A549 (cell line): ENCODE results near the gene CTCFL. TPM values are rescaled to one million over a fixed set of nuclear protein-coding genes. Genes with fewer than 3 reads are reported as not detected.

Experiments
- ATAC-seq, 2 experiments: fragments of 200-7000 bp in 1 of 2; fragments of >200 bp in 1 of 2; cut with Nextera tagmentation in 1 of 2; cut with Tn5 transposase in 1 of 2; 3 replicates each; pipeline versions ENCODE4 v1.8.0 to v1.9.1; 2018 to 2020; ENCODE audit warnings: mild to moderate bottlenecking in 1 of 2, moderate library complexity in 1 of 2
- CTCF ChIA-PET: fragments of 300-600 bp; sonication (Branson Sonifier 250); formaldehyde crosslinking; extraction: SDS; loops from one replicate; lab custom pipeline; 2021; ENCODE audit warnings: antibody characterized with exemption, inconsistent platforms; lab: Yijun Ruan, JAX
- POLR2A ChIA-PET: fragments of 350-600 bp; formaldehyde crosslinking; extraction: SDS; loops from one replicate; lab custom pipeline; 2021; ENCODE audit warnings: antibody characterized with exemption, inconsistent platforms; lab: Yijun Ruan, JAX
- DNase-seq, 2 experiments: peaks; one replicate each; pipeline versions ENCODE4 v3.0.0 to v3.0.0-alpha.2; 2011 to 2016; ENCODE audit warnings: low read depth in 1 of 2, low spot score in 1 of 2
- FAIRE-seq: peaks from 2 replicates; lab custom pipeline; 2011; peaks lifted over from hg19 to GRCh38; lab: Jason Lieb, UNC
- H3K27ac ChIP-seq, 2 experiments: fragments of >200 bp; sonication (Bioruptor Twin); formaldehyde crosslinking; 3 replicates each; pipeline ENCODE4 v1.5.1; 2016 to 2017
- H3K4me1 ChIP-seq: fragments of >200 bp; sonication (Bioruptor Twin); formaldehyde crosslinking; 3 replicates; pipeline ENCODE4 v1.6.1; 2016
- H3K4me2 ChIP-seq: fragments of >200 bp; sonication (Bioruptor Twin); formaldehyde crosslinking; 3 replicates; pipeline ENCODE4 v1.6.1; 2016
- H3K4me3 ChIP-seq: fragments of >200 bp; sonication (Bioruptor Twin); formaldehyde crosslinking; 3 replicates; pipeline ENCODE4 v1.5.1; 2016
- H3K9me3 ChIP-seq: fragments of >200 bp; sonication (Bioruptor Twin); formaldehyde crosslinking; 3 replicates; pipeline ENCODE4 v1.6.1; 2016
- CBX2 ChIP-seq: fragments of 200-600 bp; sonication (generic); IDR thresholded peaks from 2 replicates; pipeline ENCODE4 v1.6.1; 2016; ENCODE audit warnings: low read depth, mild to moderate bottlenecking, borderline replicate concordance
- CEBPB ChIP-seq, 2 experiments: fragments of >200 bp in 1 of 2; sonication (Bioruptor Twin) in 1 of 2; formaldehyde crosslinking in 1 of 2; IDR thresholded peaks; 2 replicates each; pipeline ENCODE4 v1.6.1; 2012 to 2016
- CHD2 ChIP-seq: fragments of 150-350 bp; IDR thresholded peaks from 2 replicates; pipeline ENCODE4 v1.6.1; 2014; ENCODE audit warnings: low read length; ENCODE audit not compliant: partially characterized antibody
- EHMT2 ChIP-seq: fragments of 200-600 bp; sonication (generic); IDR thresholded peaks from 2 replicates; pipeline ENCODE4 v1.6.1; 2016; ENCODE audit warnings: antibody characterized with exemption, low read depth, mild to moderate bottlenecking, moderate library complexity
- EP300 ChIP-seq, 2 experiments: fragments of >200 bp; sonication (Bioruptor Twin); formaldehyde crosslinking; IDR thresholded peaks; 2 replicates in 1 of 2; 3 replicates in 1 of 2; pipeline ENCODE4 v1.6.1; 2016 to 2017
- FOXS1 ChIP-seq: fragments of 250-450 bp; sonication (Bioruptor Pico); IDR thresholded peaks from 2 replicates; pipeline ENCODE4 v1.5.0; 2020; ENCODE audit warnings: mild to moderate bottlenecking, moderate library complexity
- HEYL ChIP-seq: fragments of 250-450 bp; sonication (Bioruptor Pico); IDR thresholded peaks from 2 replicates; pipeline ENCODE4 v1.8.0; 2021; ENCODE audit warnings: mild to moderate bottlenecking, moderate library complexity
- HOXB13 ChIP-seq: fragments of 250-450 bp; sonication (Bioruptor Pico); IDR thresholded peaks from 2 replicates; pipeline ENCODE4 v1.5.0; 2020; ENCODE audit warnings: low read depth, mild to moderate bottlenecking, moderate library complexity
- KDM1A ChIP-seq: fragments of 200-600 bp; sonication (generic); IDR thresholded peaks from 2 replicates; pipeline ENCODE4 v1.6.1; 2016; ENCODE audit warnings: low read depth, mild to moderate bottlenecking
- MAZ ChIP-seq: fragments of 150-350 bp; IDR thresholded peaks from 2 replicates; pipeline ENCODE4 v1.6.1; 2014; ENCODE audit warnings: antibody characterized with exemption, low read depth, low read length, borderline replicate concordance
- MYC ChIP-seq: IDR thresholded peaks from 2 replicates; pipeline ENCODE4 v1.6.1; 2012; ENCODE audit warnings: mild to moderate bottlenecking, inconsistent platforms, low read length, improper control_type of control experiment, borderline replicate concordance
- NR3C1 ChIP-seq: fragments of >200 bp; sonication (Bioruptor Twin); formaldehyde crosslinking; IDR thresholded peaks from 3 replicates; pipeline ENCODE4 v1.6.1; 2017
- ZFP36 ChIP-seq: fragments of 450-650 bp; IDR thresholded peaks from 2 replicates; pipeline ENCODE4 v1.6.1; 2014; ENCODE audit warnings: borderline replicate concordance; ENCODE audit not compliant: partially characterized antibody
- whole genome bisulfite sequencing: methylation state at CpG from one replicate; pipeline ENCODE4 v1.1.6; 2017; ENCODE audit errors: missing lambda C conversion rate; 5-methylcytosine and 5-hydroxymethylcytosine counted together
- polyA plus RNA-seq, 4 experiments: library from polyadenylated mRNA; depleted of rRNA in 3 of 4; stranded (reverse); fragments of >200 nt; fragmentation: RNase III in 1 of 4; extraction: RNeasy Plus Mini Kit Qiagen cat#74134 plus additional on column Dnase treatment in 1 of 4; gene quantifications; 2 replicates in 3 of 4; 3 replicates in 1 of 4; pipeline ENCODE4 v1.2.3, GENCODE V29; 2011 to 2017
- TF ChIP-seq, protein P1 (sequence below): IDR thresholded peaks from 2 replicates; pipeline ENCODE4 v1.6.1; 2012
- TF ChIP-seq, protein P2 (sequence below): IDR thresholded peaks from 2 replicates; pipeline ENCODE4 v1.6.1; 2012
- TF ChIP-seq, protein P3 (sequence below): fragments of 200-600 bp; sonication (generic); IDR thresholded peaks from 2 replicates; pipeline ENCODE4 v1.6.1; 2016; ENCODE audit warnings: antibody characterized with exemption, mild to moderate bottlenecking, moderate library complexity

Gene CTCFL
- polyA plus RNA-seq, 2 of the 4 experiments (the other 2 are of a cell fraction) = 0.03 TPM

DNA sequence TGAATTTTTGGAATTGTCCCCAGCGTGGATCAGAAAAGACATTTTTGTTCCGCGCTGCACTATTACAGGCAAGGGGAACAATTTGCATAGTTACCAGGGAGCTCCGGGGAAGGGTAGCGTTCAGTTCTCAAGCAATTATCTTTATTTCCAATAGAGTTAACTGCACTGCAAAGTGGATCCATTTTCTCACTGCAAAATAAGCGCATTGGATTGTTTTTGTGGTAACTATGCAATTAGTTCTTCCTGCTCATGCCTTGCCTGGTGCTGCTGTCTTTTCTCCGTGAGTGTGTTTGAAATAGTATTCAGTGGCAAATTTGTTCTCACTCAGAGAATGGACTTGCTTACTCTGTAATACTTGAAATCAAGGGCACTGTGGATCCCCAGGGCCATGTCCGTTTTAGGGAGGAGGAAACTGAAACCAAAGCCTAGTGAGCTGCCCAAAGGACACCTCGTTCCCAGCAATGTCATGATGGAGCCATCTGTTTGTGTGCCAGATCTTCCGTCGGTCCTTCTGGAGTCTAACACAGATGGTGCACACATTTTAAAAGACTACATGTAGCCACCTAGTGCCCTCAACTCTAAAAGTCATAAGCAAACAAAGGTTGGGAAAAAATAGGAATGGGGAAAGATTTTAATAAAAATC, 28.6 kb upstream of the CTCFL start:
- no peak for ATAC-seq
- TF ChIP-seq, protein P1, sequence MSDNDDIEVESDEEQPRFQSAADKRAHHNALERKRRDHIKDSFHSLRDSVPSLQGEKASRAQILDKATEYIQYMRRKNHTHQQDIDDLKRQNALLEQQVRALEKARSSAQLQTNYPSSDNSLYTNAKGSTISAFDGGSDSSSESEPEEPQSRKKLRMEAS = no peak
- TF ChIP-seq MYC (no peak), KDM1A (no peak), MAZ (no peak), HOXB13 (CRISPR knock-in tag) (no peak), HEYL (CRISPR knock-in tag) (no peak), ZFP36 (no peak), CEBPB (IDR thresholded peaks at IDR 0.05) (no peak), FOXS1 (CRISPR knock-in tag) (no peak), EHMT2 (no peak), NR3C1 (no peak)
- TF ChIP-seq, protein P2, sequence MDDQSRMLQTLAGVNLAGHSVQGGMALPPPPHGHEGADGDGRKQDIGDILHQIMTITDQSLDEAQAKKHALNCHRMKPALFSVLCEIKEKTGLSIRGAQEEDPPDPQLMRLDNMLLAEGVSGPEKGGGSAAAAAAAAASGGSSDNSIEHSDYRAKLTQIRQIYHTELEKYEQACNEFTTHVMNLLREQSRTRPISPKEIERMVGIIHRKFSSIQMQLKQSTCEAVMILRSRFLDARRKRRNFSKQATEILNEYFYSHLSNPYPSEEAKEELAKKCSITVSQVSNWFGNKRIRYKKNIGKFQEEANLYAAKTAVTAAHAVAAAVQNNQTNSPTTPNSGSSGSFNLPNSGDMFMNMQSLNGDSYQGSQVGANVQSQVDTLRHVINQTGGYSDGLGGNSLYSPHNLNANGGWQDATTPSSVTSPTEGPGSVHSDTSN = no peak
- TF ChIP-seq, protein P3, sequence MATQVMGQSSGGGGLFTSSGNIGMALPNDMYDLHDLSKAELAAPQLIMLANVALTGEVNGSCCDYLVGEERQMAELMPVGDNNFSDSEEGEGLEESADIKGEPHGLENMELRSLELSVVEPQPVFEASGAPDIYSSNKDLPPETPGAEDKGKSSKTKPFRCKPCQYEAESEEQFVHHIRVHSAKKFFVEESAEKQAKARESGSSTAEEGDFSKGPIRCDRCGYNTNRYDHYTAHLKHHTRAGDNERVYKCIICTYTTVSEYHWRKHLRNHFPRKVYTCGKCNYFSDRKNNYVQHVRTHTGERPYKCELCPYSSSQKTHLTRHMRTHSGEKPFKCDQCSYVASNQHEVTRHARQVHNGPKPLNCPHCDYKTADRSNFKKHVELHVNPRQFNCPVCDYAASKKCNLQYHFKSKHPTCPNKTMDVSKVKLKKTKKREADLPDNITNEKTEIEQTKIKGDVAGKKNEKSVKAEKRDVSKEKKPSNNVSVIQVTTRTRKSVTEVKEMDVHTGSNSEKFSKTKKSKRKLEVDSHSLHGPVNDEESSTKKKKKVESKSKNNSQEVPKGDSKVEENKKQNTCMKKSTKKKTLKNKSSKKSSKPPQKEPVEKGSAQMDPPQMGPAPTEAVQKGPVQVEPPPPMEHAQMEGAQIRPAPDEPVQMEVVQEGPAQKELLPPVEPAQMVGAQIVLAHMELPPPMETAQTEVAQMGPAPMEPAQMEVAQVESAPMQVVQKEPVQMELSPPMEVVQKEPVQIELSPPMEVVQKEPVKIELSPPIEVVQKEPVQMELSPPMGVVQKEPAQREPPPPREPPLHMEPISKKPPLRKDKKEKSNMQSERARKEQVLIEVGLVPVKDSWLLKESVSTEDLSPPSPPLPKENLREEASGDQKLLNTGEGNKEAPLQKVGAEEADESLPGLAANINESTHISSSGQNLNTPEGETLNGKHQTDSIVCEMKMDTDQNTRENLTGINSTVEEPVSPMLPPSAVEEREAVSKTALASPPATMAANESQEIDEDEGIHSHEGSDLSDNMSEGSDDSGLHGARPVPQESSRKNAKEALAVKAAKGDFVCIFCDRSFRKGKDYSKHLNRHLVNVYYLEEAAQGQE = no peak
- ChIA-PET CTCF (interaction anchor here (1.0 to 1.1 kb wide), 2 partner anchors 30 to 39 kb away, joined by 3 to 4 read pairs; no protein-coding TSS in a partner anchor), POLR2A (no interaction called here)
- WGBS = 68% methylated on average over 11 of the region's 11 CpGs
- DNase-seq = no peak
- Histone ChIP-seq H3K4me3 (no peak overlapping the region), H3K9me3 (no peaks in the 10 kb centered on the region), H3K4me2 (no peak overlapping the region), H3K27ac (no peak overlapping the region), H3K4me1 (peaks cover under 1% of the 10 kb centered on the region; the same call in 2 of the 3 replicates)
- FAIRE-seq = no peak

DNA sequence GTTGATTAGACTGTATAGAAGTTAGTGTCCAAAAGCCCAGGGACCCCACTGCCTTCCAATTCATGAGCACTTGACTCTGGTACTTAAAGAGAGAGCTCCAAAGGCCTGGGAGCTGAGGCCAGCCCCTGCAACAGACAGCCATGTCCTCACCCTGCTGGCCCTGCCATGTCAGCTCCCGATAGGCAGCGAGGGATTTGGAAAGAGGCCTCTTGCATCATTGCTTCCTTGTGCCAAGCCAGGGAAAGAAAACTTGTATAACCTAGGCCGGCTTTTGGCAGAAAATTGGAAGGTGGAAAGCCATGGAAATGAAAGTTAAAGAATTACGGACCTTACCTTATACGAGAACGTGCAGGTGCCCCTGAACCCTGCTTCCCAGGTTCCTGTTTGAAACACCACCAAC, 27.5 kb upstream of the CTCFL start:
- DNase-seq (no peak), ATAC-seq (no peak), FAIRE-seq (no peak)
- TF ChIP-seq CBX2 (no peak), EP300 (IDR thresholded peaks at IDR 0.05) (no peak), MYC (no peak), CHD2 (no peak)
- TF ChIP-seq, protein P2 = no peak
- 80% methylated on average over 6 of the region's 6 CpGs for WGBS
- ChIA-PET POLR2A (no interaction called here), CTCF (no interaction called here)
- no peaks in the 10 kb centered on the region for H3K9me3 ChIP-seq
- no peak overlapping the region for H3K4me2 ChIP-seq
- peaks cover 6% of the 10 kb centered on the region for H3K4me1 ChIP-seq
- H3K27ac ChIP-seq = no peak overlapping the region
- no peak overlapping the region for H3K4me3 ChIP-seq
